T-helper 1 cell (primary cell): ENCODE results near the gene DNMT3A.
A peak's percentile ranks its signal among the peaks of the same experiment; 100 is the strongest.
"Not testable (repeated sequence)": the region's sequence is repeated elsewhere in the genome, so short reads cannot be mapped to it uniquely, and the experiment has no call there.

Experiments used
- DNase-seq, 5 donors: peaks; one replicate each; pipeline ENCODE4 v3.0.0-alpha.2; 2012 to 2020

Gene DNMT3A

DNA sequence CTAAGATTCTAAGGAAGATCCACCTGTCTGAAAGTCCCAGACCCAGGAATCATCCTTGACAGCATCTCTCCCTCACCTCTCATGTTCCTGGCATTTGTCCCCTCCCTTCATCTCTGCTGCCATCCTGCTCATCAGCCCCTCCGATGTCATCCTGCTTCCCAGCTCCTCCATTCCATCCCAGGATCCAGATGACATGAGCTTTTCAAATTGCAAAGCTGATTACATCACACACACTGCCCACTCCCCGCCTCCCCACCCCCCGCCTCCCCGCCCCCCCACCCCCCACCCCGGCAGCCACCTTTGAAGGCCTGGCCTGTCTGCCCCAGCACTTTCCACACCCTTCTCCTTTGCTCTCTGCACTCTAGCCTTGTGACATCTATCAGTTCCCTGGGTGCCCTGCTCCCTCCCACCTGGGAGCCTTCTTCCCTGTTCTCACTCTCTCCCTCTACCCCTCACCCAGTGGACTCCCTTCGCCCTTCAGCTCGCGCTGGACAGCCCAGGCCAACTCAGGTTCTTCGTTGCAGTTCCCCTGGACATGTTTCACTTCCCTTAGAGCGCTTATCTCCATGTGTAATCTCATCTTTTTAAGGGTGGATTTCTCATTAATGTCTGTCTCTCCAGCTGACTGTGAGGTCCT is 61.6 kb downstream of the DNMT3A start:
- DNase-seq: no peak

DNA sequence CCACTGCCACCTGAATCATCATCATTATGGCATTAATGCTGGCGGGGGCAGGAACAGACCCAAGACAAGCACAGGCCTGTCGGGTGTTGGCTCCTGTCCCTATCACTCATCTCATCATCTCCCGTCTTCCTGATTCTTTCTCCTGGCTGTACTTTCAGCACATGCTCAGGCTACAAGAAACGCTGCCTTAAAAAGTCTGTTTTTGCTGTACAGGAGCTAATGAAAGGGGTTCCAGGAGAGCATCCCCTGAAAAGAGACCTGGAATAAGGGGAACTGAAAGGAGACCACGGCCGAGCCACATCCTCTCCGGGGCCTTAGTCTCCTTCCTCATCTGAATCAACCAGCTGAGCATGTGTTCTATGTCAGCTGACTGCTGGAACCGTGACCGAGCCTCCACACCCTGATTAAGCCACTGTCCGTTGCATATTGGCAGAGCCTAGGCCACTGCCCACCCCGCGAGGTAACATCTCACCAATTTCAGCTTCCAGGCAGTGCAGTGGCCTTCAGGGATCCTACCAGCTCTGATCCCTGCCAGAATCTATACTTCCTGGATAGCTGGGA is 62.6 kb downstream of the DNMT3A start:
- DNase-seq: no peak

DNA sequence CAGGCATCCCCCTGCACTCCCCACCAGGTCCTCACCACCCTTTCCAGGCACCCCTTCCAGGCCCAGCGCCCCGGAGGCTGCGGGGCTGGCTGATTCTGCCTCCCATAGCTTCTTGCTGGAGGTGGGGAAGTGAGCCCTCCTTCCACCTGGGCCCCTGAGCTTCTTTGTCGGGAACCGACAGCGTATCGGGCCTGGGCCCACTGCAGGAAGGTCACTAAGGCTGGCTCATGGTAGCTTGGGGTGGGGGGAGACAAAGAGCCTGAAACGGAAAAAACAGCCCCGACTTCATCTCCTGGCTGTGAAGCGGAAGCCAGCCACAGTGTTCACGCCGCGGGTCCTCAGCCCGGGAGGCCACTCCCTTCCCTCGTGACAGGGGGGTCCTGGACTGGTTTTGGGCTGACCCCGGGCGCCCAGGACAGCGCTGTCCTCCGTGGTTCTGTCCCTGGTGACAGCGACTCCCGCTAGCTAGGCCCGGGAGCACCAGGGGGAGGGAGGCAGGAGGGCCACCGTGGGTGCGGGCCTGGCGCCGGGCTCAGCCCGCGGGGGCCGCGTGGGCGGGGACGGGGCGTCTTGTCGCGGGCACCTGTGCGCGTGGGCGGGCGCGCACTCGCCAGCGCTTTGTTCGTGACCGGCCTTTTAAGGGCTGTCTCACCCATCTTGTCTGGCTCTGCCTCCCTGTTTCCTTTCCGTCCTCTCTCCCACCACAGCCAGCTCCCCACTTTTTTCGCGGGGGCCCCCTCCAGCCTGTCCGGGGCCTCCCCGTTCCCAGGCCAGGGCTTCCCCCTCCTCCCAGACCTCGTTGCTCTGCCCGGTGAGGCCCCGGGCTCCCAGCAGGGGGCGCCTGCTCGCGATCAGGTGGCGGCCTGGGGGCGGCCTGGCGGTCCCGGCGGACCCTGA is 64.9 kb downstream of the DNMT3A start:
- peak; percentile 55 to 72 (median 67) for DNase-seq

DNA sequence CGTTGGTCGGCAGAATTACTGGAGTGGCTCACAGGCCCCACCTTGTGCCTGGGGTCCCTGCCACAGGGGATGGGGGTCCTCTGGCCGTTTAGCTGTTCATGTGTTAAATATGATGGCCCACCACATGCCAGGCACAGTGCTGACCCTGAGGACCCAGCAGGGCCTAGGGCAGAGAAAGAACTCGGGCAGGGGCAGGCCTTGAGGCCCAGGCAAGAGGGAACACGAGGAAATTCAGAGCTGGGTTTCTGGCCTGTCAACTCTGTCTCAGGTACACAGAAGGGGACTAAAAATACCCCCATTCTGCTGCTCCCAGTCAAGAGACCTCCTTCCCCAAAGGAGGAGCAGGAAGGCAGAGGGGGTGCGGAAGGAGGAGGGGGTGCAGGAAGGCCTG is 66.2 kb downstream of the DNMT3A start:
- no peak for DNase-seq

DNA sequence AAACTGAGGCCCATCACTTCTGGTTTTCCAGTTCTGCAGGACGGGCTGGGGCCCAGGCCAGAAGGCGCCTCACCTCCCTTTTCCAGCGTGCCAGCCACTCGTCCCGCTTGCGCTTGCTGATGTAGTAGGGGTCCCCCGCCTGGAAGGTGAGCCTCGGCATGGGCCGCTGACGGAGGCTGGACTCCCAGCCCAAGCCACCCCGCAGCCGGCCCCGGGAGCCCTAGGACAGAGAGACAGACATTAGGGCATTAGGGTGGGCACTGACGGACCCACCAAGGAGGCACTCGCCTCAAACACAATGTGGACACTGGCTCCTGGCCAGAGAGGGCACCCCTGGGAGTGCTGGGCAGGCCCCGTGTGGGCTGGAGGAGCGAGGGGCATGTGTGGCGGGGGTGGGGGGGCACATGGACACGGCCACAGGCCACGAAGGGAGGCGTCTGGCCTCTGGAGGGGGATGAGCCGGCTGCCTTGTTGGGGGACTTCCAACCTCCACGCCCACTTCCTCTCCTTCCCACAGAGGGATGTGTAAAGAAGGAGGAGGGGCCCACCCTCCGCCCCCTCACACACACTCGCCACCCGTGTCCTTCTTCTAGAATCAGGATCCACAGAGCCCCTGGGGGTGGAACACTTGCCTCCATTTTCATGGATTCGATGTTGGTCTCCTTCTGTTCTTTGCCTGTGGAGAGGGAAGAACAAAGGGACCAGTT is 66.7 kb downstream of the DNMT3A start:
- peak; percentile 44 to 59 (median 53) for DNase-seq

DNA sequence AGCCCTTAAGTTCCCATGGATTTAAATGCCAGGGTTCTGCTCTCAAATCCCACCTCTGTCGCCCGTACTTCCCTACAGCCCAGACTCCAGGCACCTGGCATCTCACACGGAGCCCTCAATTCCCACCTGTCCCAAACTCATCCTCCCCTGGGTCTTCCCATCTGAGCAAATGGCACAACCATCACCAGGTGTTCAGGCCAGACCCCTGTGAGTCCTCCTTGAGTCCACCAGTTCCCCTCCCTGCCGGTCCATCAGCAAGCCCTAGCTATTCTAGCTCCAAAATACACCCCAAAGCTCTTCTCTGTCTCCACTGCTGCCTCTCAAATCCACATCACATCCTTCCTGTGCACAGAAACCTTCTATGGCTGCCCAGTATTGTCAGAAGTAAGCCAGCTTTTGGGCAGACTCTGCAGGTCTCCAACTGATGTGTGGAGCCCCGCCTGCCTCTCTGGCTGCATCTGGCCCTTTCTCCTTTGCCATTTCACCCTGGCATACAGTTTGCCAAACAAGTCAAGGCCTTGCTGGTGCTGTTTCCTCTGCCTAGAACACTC is 67.7 kb downstream of the DNMT3A start:
- peak in 1 of 5 donors; percentile 41 for DNase-seq

DNA sequence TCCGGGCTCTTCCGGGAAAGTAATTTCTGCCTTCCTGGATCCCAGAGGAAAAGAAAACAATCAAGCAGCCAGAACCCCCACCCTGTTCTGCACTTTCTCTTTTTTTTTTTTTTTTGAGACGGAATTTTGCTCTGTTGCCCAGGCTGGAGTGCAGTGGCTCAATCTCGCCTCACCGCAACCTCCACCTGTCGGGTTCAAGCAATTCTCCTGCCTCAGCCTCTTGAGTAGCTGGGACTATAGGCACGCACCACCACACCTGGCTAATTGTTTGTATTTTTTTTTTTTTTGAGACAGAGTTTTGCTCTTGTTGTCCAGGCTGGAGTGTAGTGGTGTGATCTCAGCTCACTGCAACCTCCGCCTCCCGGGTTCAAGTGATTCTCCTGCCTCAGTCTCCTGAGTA is 69.0 kb downstream of the DNMT3A start:
- DNase-seq: not testable (repeated sequence)

DNA sequence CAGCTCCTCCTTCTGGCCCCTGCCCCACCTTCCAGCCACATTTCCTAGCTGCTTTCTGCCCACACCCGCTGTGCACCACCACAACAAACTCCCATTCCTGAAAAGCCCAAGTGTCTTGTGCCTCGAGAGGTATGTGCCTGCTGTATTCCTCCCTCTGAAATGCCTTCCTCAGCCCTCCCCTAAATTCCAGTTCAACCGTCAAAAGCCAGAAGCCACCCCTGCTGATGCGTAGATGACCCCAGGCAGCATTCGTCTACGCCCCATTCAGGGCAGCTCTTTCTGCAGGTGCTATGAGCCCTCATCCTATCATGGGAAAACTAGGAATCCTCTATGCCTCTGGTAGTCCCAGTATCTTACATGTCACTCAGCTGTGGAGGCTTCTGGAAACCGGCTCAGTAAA is 71.7 kb downstream of the DNMT3A start:
- DNase-seq: no peak

DNA sequence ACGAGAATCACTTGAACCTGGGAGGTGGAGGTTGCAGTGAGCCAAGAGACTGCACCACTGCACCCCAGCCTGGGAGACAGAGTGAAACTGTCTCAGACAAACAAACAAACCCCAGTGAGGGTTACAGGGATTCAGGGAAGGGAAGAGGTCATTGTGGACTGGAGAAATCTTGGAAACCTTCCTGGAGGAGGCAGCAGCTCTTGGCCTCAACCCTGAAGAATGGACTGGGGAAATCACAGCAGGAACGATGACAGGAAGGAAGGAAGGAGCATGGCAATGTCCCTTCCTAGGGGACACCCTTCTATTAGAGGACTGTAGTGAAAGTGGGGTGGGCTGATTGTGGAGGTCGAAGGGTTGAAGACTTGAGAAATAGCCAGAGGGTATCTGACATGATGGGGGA is 72.5 kb downstream of the DNMT3A start:
- no peak for DNase-seq

DNA sequence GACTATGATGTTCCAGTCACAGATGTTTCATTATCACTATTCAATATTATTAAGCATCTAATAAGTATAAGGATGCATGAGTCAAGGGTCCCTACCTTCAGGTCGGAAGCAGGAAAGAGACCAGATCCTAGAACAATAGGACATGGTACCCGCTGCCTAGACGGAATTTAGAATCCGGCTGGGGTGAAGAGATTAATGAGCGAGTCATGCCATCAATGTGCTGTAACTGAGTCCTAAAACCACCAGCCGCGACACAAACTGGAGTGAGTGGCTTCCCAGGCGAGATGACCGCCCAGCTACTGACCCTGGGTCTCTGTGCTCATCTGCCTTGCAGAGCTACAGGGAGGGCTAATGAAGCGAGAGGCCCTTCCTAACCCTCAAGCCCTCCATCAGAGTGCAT is 73.6 kb downstream of the DNMT3A start:
- DNase-seq: no peak

DNA sequence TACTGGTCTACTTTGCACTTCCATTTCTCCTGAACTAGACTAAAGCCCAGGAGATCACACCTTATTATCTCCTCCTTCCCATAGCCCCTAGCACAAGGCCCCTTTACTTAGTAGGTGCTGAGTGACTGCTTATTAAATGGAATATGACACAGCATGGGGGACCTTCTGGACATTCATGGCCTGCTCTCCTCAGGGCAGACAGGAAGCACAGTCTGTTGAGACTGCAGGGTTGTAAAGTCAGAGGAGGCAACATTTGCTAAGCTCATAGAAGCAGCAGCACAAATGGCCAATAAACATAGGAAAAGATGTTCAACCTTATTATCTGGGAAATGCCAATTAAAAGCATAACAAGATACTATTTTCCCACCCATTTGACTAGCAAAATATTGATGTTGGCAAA is 75.3 kb downstream of the DNMT3A start:
- no peak for DNase-seq

DNA sequence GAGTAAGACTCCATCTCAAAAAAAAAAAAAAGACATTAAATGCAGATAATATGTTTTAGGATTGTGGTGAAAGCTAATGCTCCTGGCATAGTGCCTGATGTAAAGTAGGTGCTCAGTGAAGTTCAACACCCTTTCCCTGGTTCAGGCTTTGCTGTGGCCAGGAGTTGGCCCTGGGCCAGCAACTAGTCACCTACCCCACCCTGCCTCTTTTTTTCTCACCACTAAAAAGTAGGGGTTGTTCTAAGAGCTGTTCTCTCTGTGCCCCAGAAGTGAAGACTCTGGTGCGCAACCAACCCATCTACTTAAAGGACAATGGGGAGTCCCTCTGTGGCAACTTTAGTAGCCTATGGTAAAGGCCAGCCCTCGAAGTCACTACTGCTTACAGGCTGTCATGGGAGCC is 75.9 kb downstream of the DNMT3A start:
- peak in 1 of 5 donors; percentile 27 for DNase-seq

DNA sequence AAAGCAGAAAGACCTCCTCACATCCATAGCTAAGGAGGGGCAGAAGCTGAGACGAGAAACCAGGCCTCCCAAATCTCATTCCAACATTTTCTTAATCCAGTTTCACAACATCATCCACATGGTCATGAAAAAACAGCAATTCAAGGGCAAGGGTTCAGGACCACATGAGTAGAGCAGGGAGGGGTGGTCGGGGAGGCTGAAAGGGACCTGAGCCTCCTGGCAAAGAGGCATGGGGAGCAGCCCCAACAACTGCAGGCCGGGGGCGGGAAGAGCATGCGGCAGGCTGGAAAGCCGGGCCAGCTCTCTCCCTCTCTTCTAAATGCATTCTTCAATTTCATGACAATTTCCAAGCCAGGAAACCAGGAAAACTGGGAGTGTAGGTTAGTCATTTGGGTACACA is 76.7 kb downstream of the DNMT3A start:
- no peak for DNase-seq

DNA sequence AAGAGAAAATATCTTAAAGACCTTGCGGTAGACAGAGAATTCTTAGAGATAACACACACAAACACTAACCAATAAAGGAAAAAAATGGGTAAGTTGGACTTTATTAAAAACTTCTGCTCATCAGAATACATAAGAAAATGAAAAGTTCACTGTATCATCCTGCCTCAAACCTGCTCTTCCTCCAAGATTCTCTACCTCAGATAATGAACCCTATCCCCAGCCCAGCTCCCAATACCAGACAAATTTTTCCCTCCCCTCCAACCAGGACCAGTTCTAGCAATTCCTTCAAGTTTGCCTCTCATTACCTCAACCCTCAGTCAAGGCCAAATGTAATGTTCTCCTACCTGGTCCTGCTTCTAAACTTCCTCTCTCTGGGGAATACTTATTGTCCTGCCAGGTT is 79.4 kb downstream of the DNMT3A start:
- no peak for DNase-seq

DNA sequence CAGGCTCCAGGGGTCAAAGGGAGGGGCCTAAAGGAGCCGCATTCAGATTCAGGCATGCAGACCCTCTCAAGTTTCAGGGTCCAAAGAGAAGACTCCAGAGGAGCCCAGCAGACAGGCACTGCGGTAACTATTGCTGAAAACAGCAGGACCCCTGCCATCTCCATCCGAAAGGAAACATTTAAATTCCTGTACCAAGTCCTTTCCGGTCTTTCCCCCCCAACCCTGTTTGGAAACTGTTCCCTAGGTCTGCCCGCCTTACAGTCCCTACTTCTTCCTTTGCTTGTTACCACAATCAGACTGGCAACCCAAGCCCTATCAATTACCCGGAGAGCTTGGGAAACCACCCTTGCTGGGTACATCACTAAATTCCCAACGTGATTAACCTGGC is 82.0 kb downstream of the DNMT3A start:
- DNase-seq: no peak

DNA sequence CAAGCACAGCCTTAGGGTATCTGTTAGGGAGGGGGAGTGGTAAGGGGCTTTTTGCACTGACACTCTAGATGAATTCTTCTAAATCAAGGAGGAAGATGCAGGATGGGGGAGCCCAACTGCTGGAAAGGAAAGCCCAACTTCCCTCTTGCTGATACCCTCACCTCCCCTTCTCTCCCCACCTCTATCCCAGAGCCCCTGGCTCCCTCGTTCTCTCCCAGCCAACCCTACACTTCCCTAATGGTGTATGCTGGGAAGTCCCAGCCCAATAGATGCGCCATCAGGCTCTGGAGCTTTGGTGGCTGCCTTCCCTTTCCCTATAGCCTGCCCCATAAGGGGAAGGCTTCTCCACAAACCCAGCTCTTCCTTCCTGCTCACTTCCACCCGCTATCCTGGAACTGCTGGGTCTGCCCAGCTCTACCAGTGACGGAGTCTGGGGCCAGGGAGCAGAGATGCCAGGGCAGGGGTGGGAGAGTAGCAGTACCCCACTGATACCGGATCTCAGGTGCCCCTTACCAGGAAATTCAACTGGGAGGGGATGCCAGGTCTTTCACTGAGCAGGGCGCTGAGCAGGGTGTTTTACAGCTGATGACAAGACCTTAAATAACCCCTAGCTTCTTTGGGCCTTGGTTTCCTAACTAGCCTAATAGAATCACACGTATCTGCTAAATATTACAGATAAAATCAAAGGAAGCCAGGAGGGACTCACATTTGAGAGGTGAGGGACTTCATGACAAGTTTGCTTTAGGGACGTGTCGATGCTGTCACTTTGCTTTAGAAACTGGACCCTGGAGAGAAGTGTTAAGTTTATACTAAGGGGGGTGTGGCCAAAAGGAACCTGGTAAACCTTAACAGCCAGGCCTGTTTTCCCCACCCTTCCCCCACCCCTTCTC is 82.6 kb downstream of the DNMT3A start:
- no peak for DNase-seq

DNA sequence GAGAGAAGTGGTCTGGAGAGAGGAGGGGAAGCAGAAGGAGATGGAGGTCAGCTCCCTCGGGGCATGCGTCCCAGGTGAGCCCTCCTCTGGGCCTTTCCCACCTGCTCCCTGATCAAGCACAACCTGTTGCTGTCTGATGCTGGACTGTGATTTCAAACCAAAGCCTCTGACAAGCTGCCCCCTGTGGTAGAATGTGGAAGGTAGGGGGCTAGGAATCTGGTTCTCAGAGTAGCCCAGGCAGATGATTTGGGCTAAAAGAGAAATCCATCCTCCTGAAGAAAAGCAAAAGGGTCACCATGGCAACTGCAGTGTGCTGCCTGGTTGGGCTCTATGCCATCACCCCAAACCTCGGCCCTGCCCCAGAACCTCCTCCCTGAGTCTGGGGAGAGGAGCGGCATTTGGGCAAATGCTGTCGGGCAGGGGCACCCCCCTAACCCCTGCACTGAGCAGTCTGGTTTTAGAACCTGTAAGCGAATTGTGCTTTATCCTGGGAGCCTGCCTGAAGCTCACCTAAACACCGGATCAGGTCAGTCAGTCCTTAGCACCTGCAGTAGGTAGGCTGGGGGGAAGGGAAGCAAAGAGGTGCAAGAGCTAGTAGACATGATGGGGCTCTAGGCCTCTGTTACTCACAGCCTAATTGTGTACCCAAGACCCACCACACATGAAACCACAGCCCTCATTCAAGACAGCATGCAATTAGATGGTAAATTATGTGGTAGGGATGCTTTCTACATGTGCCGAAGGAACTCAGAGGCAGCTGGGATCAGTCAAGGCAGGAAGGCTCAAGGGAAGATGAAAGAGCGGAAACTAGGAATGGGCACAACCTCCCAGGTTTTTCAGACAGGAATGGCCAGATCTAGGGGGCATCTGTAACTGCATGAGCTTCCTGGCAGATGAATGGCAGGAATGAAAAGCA is 83.5 kb downstream of the DNMT3A start:
- DNase-seq: no peak

DNA sequence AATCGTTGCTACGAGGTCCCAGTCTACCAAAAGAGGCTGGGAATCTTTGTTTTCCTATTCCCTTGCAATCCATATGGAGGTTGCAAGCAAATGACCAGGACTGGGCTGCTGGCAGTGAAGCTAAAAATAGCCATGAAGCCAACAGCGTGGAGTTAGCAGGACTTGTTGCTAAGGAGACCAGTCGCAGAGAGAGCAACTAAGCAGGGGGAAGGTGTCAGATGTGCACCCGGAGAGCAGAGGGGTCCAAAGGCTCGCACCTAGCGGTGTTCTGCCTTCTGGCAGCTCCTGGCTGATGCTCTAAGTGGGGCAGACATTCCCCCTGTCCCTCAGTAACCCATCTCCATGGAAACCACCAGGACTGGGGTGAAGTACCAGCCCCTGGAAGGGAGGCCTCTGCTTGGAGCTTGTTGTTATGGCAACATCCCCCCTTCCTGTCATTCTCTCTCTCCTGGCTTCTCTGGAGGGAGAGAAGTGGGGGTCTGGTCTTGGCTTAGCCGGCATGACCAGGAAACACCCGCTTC is 84.6 kb downstream of the DNMT3A start:
- no peak for DNase-seq

DNA sequence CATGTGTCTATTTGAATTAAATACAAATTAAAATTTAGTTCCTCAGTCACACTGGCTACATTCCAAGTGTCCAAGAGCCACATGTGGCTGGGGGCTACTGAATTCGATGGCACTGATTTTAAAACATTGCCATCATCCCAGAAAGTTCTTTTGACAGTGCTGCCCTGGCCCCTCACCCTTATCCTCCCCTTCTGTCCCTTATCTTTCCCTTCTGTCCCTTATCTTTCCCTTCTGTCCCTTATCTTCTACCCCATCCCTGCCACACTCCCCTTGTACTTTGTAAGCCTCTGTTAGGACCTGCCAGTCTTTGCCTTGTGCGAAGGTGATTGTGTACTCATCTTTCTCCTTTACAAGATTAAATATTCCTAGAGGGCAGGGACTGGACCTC is 85.2 kb downstream of the DNMT3A start:
- DNase-seq: no peak

DNA sequence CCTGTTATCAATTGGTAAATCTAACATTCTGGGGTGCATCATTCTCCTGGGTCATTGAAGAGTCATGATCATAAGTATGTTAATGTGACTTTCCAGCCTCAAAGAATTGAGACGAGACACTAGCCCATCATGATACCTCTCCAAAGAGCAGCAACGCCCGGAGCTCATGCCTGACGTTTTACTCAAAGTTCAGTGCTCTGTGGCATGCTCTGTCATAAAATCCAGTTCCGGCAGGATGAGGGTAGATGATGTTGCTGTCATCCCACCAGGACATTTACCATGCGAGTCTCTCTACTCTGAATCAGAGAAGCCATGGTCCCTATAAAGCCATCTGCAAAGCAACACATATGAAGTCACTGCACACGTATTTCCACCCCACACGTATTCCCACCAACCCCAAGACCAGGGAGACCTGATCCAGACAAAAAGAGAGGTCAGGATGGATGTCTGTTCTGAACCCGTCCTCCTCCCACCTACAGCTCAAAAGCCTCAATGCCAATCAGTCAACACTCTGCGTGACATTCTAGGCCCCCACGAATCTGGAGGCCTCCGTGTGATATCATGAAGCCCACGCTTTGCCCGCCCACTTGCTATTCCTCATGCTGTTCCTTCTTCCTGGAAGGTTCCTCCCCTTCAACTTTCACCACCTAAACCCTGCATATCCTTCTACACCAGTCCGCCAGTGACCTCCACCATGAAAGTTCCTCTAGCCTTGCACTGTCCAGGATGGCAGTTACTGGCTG is 85.8 kb downstream of the DNMT3A start:
- DNase-seq: no peak
